Measurements from ENCODE around the gene DDR2. TPM values are rescaled to one million over a fixed set of nuclear protein-coding genes. Genes with fewer than 3 reads are reported as not detected.

DDR2 gene
- total and polyA plus RNA-seq, 2 of the 4 experiments (the other 2 are of a cell fraction): 66.1 to 245 TPM

- Histone ChIP-seq H3K9me1 (ENCODE audit: insufficient read depth, low read length) (peaks cover 23% of the 10 kb centered on the region), H3K9ac (ENCODE audit: low read depth, low read length) (no peak overlapping the region), H4K8ac (ENCODE audit: low read depth in 2 of 2, low read length in 2 of 2) (no peak overlapping the region), H3K56ac (ENCODE audit: extremely low read depth, insufficient read depth, low read length) (no peak overlapping the region), H4K5ac (ENCODE audit: low read depth, low read length) (no peak overlapping the region), H2AK9ac (replicated peaks; ENCODE audit: low read depth, low read length, poor library complexity) (no peak overlapping the region), H3K36me3 (ENCODE audit: control insufficient read depth, insufficient read depth, low read length) (peaks cover 8% of the 10 kb centered on the region), H2AK5ac (ENCODE audit: low read depth, low read length) (no peak overlapping the region), H2AFZ (replicated peaks; ENCODE audit: low read length, poor library complexity) (no peak overlapping the region), H2BK5ac (ENCODE audit: low read depth, low read length, poor library complexity, severe bottlenecking) (no peak overlapping the region), H3K27me3 (ENCODE audit: control insufficient read depth, insufficient read depth, low read length) (no peaks in the 10 kb centered on the region), H3K4me2 (ENCODE audit: low read depth, low read length) (no peak overlapping the region), H3K14ac (replicated peaks; ENCODE audit: low read depth, low read length) (no peak overlapping the region), H4K91ac (ENCODE audit: insufficient read depth, low read depth, low read length) (no peak overlapping the region), H3K79me1 (ENCODE audit: low read depth in 1 of 2, low read length in 2 of 2) (peaks cover 66 to 96% of the 10 kb centered on the region in 2 experiments), H3K27ac (ENCODE audit: insufficient read depth, low read length) (no peak overlapping the region), H3K18ac (ENCODE audit: low read depth, low read length) (no peak overlapping the region), H3K4ac (ENCODE audit: low read depth, low read length) (no peak overlapping the region), H4K20me1 (ENCODE audit: insufficient read depth, low read length) (peaks cover 75% of the 10 kb centered on the region; the same call in 1 of the 2 replicates), H3K23ac (ENCODE audit: low read depth, low read length) (no peak overlapping the region), H2BK15ac (ENCODE audit: low read depth, low read length) (no peak overlapping the region), H3K4me1 (ENCODE audit: control insufficient read depth, insufficient read depth, low read length) (peaks cover 19% of the 10 kb centered on the region), H3K4me3 (ENCODE audit: insufficient read depth, low read depth, low read length) (no peak overlapping the region), H2BK120ac (ENCODE audit: low read depth, low read length) (no peak overlapping the region), H2BK20ac (ENCODE audit: low read depth, low read length) (no peak overlapping the region), H3K9me3 (ENCODE audit: control insufficient read depth, insufficient read depth, low read length) (no peaks in the 10 kb centered on the region)
- ATAC-seq (ENCODE audit: low read depth) (no peak), DNase-seq (no peak)
- in situ Hi-C loops (cut with MboI; ENCODE audit: low sequenced_read_pairs): no loop called here
- CTCF ChIA-PET: no interaction called here
- dilution Hi-C loops (cut with HindIII; ENCODE audit: low sequenced_read_pairs, unreplicated experiment): no loop called here
- POLR2A ChIA-PET (ENCODE audit: unreplicated experiment): no interaction called here
- no TSS peak for BruUV-seq (replicated peaks)
- TF ChIP-seq SMC3 (IDR thresholded peaks at IDR 0.05; ENCODE audit: low read depth, low read length) (no peak), ELK1 (IDR thresholded peaks at IDR 0.05; ENCODE audit: borderline replicate concordance, low read depth, low read length) (no peak), MAZ (IDR thresholded peaks at IDR 0.05; ENCODE audit: borderline replicate concordance, low read depth, low read length) (no peak), MXI1 (IDR thresholded peaks at IDR 0.05; ENCODE audit: borderline replicate concordance, low read depth, low read length) (no peak)
- no CpG with 5 or more reads among the region's 1 CpG for WGBS, 2 experiments (ENCODE audit: extremely low coverage in 2 of 2, insufficient read length in 1 of 2)
- intact Hi-C loops (cut with micrococcal nuclease): no loop called here
Measured at GRCh38 chr1:162700131-162700530, 67.9 kb downstream of the DDR2 start.

Data from IMR-90 (cell line).